HG03196 (cell line): ENCODE measurements around the gene C9orf43.

ENCODE experiments used
- ATAC-seq: cut with Tn5 transposase; IDR thresholded peaks from one replicate; pipeline ENCODE4 v1.9.1; 2021; ENCODE audit not compliant: unreplicated experiment

Gene C9orf43

DNA sequence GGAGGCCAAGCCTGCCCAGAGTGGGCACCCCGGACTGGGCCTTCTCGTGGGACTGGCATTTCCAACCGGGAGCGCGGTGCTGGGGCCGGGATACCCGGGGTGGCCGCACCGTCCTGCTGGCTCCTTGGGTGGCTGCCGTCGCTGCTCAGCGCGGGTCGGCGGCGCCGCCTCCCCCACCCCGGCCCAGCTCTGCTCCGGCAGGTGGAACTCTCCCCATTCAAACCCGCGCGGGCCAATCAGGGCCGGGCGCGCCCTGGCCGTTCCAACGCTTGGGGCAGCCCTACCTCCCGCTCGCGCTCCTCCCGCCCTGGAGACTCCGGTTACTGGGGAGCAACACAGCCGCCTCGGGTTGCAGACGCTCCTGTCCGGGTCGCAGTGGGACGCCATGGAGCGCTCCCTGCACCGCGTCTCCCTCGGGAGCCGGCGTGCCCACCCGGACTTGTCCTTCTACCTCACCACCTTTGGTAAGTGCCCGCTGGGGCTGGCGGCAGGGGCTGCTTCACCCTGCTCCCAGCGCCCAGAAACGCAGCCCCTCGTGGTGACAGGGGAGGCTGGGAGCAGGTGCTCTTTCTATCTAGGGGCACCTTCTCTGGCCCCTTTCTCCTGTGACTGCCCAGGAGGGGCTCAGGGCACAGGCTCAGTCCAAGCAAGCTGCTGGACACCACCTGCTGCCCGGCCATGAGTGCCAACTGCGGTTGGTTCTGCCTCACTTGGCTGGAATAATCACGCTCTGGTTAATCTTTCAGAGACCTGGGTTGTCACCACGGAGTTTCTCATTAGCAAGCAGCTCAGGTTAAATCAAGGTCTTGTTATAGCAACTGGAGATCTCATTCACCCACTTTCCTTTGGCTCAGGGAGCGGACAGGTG is 53.1 kb downstream of the C9orf43 start, which contains the start of gene RGS3:
Gene RGS3, plus strand, starts transcription at position 310 of the 868 bp plus-strand sequence. Its CDS starts 76 bp downstream, at position 386.
- no peak for ATAC-seq

DNA sequence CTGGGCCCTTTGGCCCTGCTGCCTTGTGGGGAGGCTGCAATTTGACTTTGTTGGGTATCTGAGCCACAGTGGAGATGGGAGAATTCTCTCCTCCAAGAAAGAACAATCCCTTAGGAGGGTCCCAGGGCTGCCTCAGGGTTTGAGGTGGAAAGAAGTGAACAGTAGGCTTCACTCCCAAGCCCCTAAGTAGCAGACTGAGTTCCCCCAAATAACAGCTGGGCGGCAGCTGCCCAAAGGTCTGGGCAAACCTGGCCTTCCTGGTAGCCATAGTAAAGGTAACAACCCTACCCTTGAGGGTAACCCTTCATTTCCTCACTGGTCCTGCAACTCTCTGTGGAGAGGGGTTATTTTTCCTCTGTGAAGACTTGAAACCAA is 53.7 kb downstream of the C9orf43 start:
- no peak for ATAC-seq

DNA sequence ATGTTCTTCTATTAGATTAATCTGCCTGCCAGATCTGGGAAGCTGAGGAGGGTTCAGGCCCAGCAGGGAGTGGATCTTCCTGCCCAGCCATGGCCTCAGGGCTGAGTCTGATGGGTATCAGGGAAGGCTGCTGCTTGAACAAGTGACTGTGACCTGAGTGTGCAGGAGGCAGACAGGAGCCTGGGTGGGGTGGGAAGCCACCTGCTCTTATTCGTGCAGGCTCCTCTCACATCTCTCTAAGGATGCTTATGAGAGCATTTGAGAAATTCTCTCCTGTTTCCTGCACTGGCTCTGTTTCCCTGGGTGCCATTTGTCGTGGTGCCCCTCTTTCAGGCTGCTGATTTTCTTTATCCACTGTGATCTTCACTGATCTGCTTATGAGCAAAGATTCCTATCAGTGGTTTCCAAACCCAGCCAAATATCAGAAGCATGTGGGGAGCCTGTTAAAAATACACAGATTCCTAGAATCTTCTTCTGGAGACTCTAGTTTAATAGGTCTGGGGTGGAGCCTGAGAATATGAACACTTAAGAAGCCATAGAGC is 55.1 kb downstream of the C9orf43 start:
- no peak for ATAC-seq

DNA sequence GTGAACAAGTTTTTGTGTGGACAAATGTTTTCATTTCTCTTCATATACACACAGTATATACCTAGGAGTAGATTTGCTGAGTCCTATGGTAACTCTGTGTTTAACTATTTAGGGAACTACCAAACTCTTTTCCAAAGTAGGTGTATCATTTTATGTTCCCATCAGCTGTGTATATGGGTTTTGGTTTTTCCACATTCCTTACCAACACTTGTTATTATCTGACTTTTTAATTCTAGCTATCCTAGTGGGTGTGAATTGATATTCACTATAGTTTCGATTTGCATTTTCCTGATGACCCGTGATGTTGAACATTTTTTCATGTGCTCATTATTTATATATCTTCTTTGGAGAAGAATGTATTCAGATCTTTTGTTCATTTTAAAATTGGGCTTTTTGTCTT is 56.6 kb downstream of the C9orf43 start:
- no peak for ATAC-seq

DNA sequence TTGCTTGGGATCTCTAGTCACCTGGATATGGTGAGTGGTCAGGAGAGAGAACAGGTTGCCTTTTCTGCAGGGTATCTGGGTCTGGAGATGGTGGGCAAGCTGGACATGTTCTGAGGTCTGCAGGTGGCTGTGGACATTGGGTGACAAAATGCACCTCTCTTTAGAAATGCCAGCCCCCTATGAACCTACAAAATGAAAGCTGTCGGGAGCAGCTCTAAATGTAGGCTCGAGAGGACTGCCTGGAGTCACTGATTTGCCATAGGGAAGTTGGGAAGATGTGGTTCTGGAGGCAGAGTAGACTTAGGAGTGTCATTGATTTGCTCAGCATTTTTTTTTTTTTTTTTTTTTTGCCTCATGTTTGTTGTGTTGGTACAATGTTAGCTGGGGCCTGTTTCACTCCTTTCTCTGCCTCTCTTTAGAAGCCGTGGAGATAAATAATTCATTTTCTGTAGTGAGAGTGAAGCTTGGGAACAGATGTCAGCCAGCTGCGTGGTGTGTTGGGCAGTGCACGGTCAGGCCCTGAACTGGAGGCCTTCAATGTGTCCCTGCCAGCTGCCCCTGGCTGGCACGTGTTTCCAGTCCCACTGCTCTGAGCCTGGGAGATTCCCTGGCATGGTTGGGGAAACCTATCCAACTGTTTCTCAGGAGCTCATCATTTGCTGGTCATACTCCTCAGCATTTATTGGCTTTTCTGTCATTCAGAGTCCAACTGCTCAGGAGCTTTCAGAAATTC is 58.3 kb downstream of the C9orf43 start:
- ATAC-seq: no peak

DNA sequence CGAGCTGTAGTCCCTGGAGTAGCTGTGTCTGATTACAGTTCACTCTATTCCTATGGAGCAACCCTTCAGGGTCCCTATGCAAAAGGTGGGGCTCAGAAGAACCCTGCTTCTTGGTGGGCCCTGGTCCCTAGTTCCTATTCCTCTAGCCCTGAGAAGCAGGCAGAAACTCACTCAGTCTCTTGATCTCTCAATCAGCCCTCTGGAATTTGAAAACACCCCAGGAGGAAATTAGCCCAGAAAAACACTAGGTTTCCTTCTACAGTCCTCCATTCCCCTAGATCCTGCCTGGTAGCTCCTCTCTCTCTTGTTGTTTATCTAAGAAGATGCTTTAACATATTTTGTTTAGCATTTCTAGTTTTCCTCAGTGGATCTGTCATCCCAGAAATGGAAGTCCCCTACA is 60.6 kb downstream of the C9orf43 start:
- no peak for ATAC-seq

DNA sequence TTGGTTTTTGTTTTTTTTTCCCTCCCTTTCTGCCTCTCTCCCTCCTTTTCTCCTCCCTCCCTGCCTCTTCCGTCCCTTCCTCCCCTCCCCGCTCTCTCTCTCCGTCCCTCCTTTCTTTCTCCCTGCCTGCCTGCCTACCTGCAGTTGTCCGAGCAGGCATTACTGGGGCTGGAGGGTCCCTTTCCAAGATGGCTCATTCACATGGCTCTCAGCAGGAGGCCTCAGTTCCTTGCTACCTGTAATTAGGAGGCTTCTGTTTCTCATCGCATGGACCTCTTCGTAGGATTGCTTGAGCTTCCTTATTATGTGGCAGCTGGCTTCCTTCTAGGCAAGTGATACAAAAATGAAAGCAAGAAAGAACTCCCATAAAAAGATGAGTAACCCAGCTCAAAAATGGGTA is 61.0 kb downstream of the C9orf43 start:
- ATAC-seq: no peak

DNA sequence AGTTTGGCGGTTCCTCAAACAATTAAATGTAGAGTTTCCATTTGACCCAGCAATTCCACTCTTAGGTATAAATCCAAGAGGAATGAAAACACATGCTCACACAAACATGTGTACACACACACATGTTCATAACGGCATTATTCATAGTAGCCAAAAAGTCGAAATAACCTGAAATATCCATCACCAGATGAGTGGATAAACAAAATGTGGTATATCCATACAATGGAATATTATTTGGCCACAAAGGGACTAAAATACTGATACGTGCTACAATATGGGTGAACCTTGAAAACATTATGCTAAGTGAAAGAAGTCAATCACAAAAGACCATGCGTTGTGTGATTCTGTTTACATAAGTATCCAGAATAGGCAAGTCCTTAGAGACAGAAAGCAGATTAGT is 61.7 kb downstream of the C9orf43 start:
- ATAC-seq: no peak

DNA sequence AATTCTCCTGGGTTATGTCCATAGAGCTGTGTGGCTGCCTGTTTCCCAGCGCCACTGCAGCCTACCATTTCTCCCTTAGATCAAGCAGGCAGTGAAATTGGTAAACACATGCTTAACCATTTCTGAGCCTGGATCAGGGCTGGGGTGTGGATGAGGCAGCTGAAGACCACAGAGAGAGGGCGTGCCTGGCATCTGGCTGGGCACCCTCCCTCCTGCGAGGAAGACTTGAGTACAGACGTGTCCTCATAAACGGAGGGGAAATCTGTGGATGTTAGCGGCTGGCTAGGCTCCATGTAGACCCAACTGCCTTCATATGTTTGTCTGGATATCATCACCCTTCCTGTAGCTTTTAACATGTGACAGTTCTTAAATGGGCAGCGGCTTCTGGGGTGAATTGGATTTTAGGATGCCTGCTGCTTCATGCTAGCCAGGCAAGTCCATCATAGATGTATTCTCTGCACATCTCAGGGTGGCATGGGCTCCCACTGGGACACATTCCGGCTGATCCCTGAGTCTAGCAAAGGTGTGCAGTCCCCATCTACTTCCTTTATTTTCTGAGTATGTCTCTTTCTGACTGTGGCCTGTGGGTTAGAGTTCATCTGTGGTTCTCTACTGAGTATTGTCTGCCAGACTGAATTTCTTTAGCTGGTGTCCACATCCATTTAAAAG is 63.9 kb downstream of the C9orf43 start:
- ATAC-seq: no peak

DNA sequence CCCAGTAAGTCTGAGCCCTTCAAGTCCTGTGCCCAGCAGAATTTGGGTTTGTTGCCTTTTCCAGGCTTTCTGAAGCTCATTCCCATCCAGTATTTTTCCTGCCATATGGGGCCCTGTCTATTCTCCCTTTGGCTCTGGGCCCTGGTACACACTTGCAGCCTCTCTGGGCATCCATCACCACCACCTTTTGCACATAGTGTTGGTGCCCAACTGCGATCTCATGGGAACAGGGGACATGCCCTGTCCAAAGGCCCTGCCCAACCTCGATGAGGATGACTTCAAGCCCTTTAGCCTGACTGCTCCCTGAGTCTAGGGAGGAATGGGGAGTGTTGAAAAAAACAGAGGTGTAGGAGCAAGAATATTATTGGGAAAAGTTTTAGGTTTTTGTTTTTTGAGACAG is 64.5 kb downstream of the C9orf43 start:
- no peak for ATAC-seq

DNA sequence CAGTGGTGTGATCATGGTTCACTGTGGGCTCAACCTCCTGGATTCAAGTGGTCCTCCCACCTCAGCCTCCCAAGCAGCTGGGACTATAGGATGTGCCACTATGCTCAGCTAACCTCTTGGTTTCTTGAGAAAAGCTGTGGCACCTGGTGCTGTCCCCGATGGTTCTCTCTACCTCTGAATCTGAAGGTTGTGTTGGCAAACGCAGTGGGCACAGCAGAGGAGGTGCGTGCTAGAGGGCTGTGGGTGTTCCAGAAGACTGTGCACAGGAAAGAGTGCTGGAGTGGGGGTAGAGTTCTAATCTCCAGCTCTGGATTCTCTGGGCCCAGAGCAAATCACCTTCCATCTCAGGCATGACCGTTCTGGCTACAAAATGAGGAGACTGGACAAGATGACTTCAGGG is 65.4 kb downstream of the C9orf43 start:
- no peak for ATAC-seq

DNA sequence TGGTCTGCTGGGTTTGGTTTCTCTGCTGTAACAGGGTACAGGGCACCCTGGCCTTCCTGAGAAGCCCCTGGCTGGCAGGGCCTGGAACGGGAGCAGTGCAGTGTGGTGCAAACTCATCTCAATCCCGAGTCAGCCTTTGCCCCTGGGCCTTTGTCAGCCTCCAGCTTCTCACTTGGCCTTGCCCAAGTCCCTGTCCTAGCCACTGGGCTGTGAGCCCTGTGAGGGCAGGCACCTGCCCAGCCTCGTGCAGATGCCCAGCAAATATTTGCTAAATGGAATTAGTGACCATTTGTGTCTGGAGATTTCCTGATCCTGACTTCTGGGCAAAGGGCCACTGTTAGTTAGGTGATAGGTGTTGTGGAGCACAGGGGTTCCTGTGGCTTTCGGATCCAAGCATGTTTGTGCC is 66.0 kb downstream of the C9orf43 start:
- ATAC-seq: no peak

DNA sequence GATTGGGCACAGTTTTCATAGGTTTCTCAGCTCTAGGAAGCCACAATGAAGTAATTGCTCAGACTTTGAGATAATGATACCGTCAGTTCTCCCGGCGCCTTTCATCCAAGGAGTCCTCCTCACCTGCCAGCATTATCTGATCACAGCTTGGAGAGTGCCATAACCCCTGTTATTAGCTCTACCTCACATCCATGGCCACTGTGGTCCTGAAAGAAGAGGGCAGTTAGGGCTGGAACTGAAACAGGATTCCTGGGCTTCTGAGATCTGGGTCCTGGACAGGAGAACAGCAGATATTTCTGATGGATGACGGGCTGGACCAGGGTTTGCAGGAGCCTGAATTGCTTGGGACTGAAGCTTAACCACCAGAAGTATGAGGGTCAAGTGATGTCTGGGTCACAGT is 66.5 kb downstream of the C9orf43 start:
- no peak for ATAC-seq

DNA sequence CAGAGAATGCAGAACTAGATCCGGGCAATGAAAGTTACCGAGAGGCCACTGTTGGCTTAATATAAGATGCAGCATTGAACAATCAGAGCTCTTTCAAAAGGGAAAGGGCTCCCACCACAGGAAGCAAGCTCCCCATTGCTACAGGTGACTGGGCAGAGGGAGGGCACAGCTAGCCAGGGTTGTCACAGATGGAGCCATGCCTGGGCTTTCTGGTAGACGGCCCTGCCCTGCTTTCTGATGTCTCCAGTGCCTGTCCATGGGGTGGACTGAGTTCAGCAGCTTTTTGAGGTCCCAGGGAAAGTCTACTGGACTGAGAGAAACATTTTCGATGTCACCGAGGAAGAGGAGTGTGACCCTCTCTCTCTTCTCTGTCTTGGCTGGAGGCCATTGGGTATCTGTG is 67.1 kb downstream of the C9orf43 start:
- no peak for ATAC-seq

DNA sequence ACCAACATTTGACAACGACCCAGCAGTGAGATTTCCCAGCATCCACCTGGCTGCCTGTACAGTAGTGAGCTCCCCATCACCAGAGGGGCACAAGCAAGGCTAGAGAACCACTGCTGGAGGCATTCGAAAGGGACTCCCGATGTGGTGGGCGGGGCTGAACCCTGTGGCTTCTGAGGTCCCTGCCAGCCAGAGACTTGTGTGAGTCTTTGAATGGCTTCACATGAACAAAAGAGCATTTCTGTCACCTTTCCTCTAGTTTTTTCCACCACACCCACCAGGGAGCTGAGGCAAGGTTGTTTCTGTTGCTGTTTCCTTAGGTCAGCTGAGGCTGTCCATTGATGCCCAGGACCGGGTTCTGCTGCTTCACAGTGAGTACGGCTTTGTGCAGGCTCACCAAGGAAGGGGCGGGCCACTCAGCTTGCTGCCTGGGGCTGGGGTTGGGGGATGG is 68.7 kb downstream of the C9orf43 start:
- ATAC-seq: no peak
